Heart left ventricle (tissue), 13 donors: ENCODE measurements around the gene RELL1.

ENCODE experiments used
- CTCF ChIP-seq, 12 donors: fragments of 200-600 bp; sonication (generic) in 4 of 12; IDR thresholded peaks; one replicate each; pipeline versions ENCODE4 v1.5.0 to v1.8.0; 2018 to 2022; ENCODE audit warnings: antibody characterized with exemption in 12 of 12, mild to moderate bottlenecking in 5 of 12
- POLR2A ChIP-seq, 2 donors: fragments of 450-650 bp; IDR thresholded peaks; one replicate each; pipeline ENCODE4 v1.6.1; 2017; ENCODE audit warnings: antibody characterized with exemption in 2 of 2, mild to moderate bottlenecking in 2 of 2, moderate library complexity in 2 of 2
- donor health status: ischemic (EF 13 %, LVEDD 7.1; RV severe dilation, severe dysfunction).
- donor health status: DM: no; HTN: yes; CAD: no.
- donor health status: DM: no; HTN: no; CAD: no.
- donor health status: ischemic (EF 25% LVEDD 6.9; RV normal size, moderate dysfunction).
- donor health status: ischemic (EF 25% LVEDD 5.7; RV mildly dilated, moderate dysfunction).
- donor health status: ischemic (EF 35%, LVEDD 5.7; RV mildly dilated, moderate dysfunction).
- donor health status: nonischemic (EF 11% LVEDD 7.7; RV severe dilation, severe dysfunction).
- donor health status: DM: yes; HTN: yes; CAD: no.
- donor health status: PGD.
- donor health status: ischemic (EF 29% LVEDD 5.4; RV normal size, mild dysfunction).
- donor health status: nonischemic (EF 23%, LVEDD 6.1; RV moderate dilation, normal function).

DNA sequence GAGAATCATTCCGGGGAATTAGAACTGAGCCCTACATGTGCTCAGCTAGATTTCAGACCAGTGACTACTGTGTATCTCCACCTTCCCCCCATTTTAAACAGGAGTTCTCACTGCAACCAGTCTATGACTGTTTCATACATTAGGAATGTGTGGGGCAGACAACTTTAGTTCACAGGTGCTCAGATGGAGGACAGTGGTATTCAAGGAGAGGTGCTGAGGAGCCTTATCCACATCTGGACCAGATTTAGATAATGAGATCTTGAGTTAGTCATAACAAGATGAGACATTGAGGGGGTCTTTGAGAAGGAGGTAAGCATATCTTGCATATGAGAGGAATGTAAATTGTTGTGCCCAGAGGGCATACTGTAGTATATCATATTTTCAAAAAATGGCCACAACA, 32.8 kb upstream of the RELL1 start:
- TF ChIP-seq CTCF (IDR thresholded peaks at IDR 0.05): no peak
- TF ChIP-seq POLR2A (IDR thresholded peaks at IDR 0.05): no peak
